Right lobe of liver (tissue), 4 donors: ENCODE results near the gene CDK14.

Experiments used
- POLR2A ChIP-seq: fragments of 450-650 bp; IDR thresholded peaks from one replicate; pipeline ENCODE4 v1.6.1; 2017; ENCODE audit warnings: antibody characterized with exemption, mild to moderate bottlenecking
- TF ChIP-seq, protein P1 (sequence below), 4 donors: fragments of 200-600 bp in 3 of 4; fragments of 450-650 bp in 1 of 4; IDR thresholded peaks; one replicate each; pipeline versions ENCODE4 v1.5.1 to v1.8.0; 2016 to 2022; ENCODE audit warnings: antibody characterized with exemption in 4 of 4, mild to moderate bottlenecking in 2 of 4
- donor health status: DM: no; HTN: no; CAD: no.
- donor health status: DM: no; HTN: no; CAD: no.
- donor health status: DM: no; HTN: yes; CAD: no.

DNA sequence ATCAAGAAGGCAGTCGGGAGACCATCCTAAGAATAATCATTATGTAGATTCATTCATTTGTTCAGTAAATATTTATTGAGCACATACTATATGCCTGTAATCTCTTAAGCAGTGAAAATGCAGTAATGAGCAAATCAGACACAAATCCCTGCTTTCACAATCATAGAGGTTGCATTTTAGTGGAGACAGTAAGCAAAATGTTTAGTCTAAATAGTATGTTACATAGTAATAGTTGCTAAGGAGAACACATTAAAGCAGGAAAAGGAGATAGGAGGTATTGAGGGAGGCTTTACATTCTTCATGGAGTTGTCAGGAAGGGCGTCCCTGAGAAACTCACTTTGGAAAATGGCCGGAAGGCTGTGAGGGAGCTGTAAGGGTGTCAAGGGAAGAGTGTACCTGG, 79.9 kb downstream of the CDK14 start:
- TF ChIP-seq POLR2A = no peak
- TF ChIP-seq, protein P1, sequence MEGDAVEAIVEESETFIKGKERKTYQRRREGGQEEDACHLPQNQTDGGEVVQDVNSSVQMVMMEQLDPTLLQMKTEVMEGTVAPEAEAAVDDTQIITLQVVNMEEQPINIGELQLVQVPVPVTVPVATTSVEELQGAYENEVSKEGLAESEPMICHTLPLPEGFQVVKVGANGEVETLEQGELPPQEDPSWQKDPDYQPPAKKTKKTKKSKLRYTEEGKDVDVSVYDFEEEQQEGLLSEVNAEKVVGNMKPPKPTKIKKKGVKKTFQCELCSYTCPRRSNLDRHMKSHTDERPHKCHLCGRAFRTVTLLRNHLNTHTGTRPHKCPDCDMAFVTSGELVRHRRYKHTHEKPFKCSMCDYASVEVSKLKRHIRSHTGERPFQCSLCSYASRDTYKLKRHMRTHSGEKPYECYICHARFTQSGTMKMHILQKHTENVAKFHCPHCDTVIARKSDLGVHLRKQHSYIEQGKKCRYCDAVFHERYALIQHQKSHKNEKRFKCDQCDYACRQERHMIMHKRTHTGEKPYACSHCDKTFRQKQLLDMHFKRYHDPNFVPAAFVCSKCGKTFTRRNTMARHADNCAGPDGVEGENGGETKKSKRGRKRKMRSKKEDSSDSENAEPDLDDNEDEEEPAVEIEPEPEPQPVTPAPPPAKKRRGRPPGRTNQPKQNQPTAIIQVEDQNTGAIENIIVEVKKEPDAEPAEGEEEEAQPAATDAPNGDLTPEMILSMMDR (IDR thresholded peaks at IDR 0.05) = no peak
